AG08395 (cell line): ENCODE results near the gene TYSND1.
"Not testable (repeated sequence)": the region's sequence is repeated elsewhere in the genome, so short reads cannot be mapped to it uniquely, and the experiment has no call there.

Experiments used
- DNase-seq: peaks from one replicate; pipeline ENCODE4 v3.0.0; 2012; ENCODE audit warnings: mixed read lengths, low spot score

TYSND1 gene

DNA sequence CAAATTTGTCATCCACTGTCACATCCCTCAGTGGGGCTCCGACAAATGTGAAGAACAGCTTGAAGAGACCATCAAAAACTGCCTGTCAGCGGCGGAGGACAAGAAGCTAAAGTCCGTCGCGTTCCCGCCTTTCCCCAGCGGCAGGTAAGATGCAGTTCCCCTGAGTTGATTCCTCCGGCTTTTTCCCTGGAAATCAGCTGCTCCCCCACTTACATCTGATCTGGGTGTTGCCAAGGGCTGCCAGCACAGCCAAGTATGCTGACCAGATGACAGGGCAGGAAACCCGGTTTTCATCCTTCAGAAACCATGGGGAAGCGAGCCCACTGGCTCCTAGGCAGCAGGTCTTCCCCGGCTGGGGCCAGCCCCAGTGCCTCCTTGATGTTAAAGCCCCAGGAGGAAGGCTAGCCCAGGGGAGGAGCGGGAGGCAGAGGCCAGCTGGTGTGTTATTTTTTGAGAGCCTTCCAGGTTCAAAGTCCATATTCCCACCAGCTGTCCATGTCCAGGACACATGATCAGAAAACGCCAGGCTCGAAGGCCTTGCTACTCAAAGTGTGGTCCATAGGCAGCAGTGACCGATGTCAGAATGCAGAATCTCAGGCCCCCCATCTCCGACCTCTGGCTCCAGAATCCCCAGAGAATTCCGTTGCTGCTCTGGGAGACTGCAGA is 37.3 kb downstream of the TYSND1 start:
- DNase-seq: no peak

GRCh38 chr10:70106958-70107791 is 39.3 kb downstream of the TYSND1 start:
- DNase-seq: peak; percentile 12

DNA sequence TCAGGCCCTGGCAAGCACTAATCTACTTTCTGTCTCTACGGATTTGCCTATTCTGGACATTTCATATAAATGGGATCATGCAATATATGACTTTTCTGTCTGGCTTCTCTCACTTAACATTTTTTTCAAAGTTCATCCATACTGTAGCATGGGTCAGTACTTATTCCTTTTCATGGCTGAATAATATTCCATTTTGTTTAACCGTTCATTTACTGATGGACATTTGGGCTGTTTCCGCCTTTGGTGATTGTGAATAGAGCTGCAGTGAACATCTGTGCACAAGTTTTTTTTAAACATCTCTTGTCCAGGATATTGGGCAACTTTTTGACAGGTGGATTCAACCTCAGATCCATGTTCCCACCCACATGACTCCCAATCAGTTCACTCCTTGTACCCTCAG is 44.8 kb downstream of the TYSND1 start:
- no peak for DNase-seq

- DNase-seq: not testable (repeated sequence)
Measured at GRCh38 chr10:70101068-70101562, 45.4 kb downstream of the TYSND1 start.

- no peak for DNase-seq
Measured at GRCh38 chr10:70098271-70098670, 48.2 kb downstream of the TYSND1 start.

DNA sequence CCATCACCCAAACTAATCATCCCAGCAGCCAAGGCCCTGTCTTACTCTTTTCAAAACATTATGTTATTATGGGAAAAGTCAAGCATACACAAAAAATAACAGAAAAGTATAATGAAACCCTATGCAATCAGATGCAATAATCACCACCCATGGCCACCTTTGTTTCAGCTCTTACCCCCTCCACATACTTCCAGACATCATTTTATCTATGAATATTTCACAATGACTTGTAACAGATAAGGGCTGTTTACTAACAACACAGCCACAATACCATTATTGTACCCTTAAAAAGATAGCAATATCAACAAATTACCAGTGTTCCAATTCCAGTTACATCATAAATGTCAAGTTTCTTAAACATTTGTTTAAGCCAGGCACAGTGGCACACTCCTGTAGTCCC is 49.0 kb downstream of the TYSND1 start:
- no peak for DNase-seq

GRCh38 chr10:70096705-70097420 is 49.6 kb downstream of the TYSND1 start:
- DNase-seq: no peak

DNA sequence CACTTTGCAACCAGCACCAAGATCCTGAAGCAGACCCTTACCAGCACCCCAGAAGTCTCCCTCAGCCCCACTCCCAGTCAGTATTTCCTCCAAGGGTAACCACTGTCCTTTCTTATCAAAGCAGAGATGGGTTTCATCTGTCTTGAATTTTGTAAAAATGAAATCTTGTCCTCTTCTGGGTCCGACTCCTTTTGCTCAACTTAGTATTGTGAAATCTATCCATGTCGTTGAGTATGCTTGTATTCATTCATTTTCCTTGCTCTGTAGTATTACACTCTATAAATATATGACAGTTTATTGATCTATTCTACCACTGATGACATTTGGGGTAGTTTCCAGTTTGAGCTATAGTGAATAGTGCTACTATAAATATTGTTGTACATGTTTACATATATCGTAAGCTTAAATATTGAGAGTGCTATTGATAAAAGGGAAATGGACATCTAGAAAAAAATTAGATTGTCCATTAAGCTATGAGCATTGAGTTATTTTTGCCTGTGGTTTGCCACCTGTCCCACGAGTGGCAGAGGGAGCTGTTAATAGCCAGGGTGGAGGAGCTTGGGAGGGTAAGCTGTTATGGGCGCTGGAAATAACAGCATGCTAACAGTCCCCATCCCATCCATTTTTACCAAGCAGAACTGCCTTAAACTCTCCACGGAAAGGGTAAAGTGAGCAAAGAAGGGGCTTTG is 50.3 kb downstream of the TYSND1 start:
- no peak for DNase-seq

- no peak for DNase-seq
Measured at GRCh38 chr10:70094250-70094649, 52.2 kb downstream of the TYSND1 start.

DNA sequence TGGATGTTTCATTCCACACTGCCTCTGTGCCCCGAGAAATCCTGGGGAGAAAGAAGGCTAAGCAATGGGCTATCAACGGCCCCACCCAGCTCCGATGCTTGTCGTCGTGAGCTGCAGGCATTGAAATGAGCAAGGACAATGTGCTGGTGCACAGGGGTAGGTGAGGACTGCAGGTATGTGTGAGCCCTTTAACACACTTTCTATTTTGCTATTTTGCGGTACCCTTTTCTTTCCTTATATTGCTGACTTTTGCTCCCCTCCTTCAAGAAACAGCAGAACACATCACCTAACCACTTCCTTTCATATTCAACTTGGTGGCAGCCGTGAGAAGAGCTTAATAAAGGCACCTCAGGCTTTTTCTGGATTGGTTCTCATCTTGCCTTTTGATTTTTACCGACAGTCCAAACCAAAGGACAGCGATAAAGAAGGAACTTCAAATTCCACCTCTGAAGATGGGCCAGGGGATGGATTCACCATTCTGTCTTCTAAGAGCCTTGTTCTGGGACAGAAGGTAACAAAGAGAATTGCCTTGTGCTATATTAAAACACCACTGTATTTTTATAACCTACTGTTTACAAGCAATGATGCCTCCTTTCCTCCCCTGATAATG is 53.1 kb downstream of the TYSND1 start:
- no peak for DNase-seq

DNA sequence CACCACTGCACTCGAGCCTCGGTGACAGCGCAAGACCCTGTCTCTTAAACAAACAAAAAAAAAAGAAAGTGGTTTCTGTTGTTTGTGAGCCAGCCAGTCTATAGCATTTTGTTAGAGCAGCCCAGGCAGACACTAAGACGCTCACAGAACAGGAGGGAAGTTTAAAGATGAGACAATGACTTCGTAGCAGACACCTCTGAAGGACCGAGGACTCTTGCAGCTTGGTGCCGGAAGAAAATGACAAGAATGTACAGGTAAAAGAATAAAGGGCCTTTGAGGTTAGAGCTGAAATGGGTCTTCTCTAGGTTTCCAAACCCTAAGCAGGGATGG is 54.1 kb downstream of the TYSND1 start:
- DNase-seq: no peak

DNA sequence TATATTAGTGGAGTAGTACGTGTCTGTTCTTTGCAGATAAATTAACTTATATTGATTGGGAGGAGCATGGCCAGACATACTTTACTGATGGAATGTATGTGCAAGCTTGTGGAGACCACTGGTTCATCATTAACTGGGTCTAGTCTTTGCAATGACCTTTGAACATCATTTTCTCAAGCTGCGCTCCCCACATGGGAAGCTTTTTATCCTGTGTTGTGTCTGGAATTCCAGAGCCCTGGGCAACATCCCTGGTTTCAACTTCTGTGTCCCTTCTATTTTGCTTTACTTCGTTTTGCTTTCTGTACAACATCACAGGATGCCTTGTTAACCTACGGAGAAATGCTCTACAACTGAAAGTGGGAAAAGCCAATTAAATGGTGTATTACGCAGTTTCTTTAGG is 55.5 kb downstream of the TYSND1 start:
- DNase-seq: no peak

DNA sequence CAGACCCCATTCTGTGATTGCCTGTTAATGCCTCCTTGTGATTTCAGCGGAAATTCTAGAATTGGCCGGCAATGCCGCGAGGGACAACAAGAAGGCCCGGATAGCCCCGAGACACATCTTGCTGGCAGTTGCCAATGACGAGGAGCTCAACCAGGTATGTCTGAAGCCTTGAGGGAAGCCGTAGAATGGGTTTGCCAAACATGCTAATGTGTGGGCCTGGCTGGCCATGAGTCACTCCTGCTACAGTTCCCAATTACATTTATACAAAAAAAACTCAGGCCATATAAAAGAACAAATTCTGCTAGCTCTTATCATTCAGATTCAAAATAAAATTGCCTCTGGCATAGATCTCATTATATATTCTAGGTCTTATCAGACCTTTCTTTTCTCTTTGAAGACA is 56.5 kb downstream of the TYSND1 start:
- no peak for DNase-seq

DNA sequence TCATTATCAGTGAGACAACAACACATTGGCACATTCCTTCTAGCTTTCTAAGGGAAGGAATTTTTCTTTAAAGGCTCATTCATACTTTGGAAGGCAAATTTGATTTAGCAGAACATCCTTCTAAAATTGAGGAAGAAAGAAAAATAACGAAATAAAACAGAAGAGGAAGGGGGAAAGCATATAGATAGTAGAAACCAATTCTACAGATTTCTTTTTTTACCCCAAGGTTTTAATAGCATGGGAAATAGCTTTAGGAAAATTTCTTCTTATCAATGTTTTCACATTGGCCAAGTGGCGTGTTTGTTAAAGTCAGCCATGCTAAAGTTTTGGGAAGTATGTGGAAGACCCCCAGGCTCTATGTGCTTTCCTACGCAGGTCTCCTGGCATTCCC is 58.2 kb downstream of the TYSND1 start:
- DNase-seq: no peak
